Neural progenitor cell (in vitro differentiated cells): ENCODE measurements around the gene MOGAT1. TPM values are rescaled to one million over a fixed set of nuclear protein-coding genes. Genes with fewer than 3 reads are reported as not detected.
"Not testable (repeated sequence)": the region's sequence is repeated elsewhere in the genome, so short reads cannot be mapped to it uniquely, and the experiment has no call there.

Experiments used
- DNase-seq: peaks from one replicate; pipeline ENCODE4 v3.0.0-alpha.2; 2016; ENCODE audit warnings: low spot score
- H2AFZ ChIP-seq: fragments of 200-600 bp; sonication (generic); replicated peaks from 2 replicates; pipeline ENCODE4 v1.6.1; 2016; ENCODE audit warnings: antibody characterized with exemption
- H3F3A ChIP-seq: fragments of 200-600 bp; sonication (generic); 2 replicates; pipeline ENCODE4 v1.6.1; 2016; ENCODE audit warnings: antibody characterized with exemption, low read depth
- H3K27ac ChIP-seq: fragments of 200-600 bp; sonication (generic); 2 replicates; pipeline ENCODE4 v1.5.1; 2016; ENCODE audit warnings: mild to moderate bottlenecking
- H3K27me3 ChIP-seq: fragments of 200-600 bp; sonication (generic); 2 replicates; pipeline ENCODE4 v1.6.1; 2016; ENCODE audit warnings: mild to moderate bottlenecking, moderate library complexity
- H3K36me3 ChIP-seq: fragments of 200-600 bp; sonication (generic); 2 replicates; pipeline ENCODE4 v1.5.1; 2016
- H3K4me1 ChIP-seq: fragments of 200-600 bp; sonication (generic); 2 replicates; pipeline ENCODE4 v1.6.1; 2016; ENCODE audit warnings: mixed run types
- H3K4me2 ChIP-seq: fragments of 200-600 bp; sonication (generic); 2 replicates; pipeline ENCODE4 v1.6.1; 2016
- H3K4me3 ChIP-seq: fragments of 200-600 bp; sonication (generic); 2 replicates; pipeline ENCODE4 v1.5.1; 2016
- H3K79me2 ChIP-seq: fragments of 200-600 bp; sonication (generic); 2 replicates; pipeline ENCODE4 v1.6.1; 2016; ENCODE audit warnings: low read depth
- H3K9ac ChIP-seq: fragments of 200-600 bp; sonication (generic); 2 replicates; pipeline ENCODE4 v1.6.1; 2016
- H3K9me3 ChIP-seq: fragments of 200-600 bp; sonication (generic); 2 replicates; pipeline ENCODE4 v1.5.1; 2016; ENCODE audit warnings: low read depth
- H4K20me1 ChIP-seq: fragments of 200-600 bp; sonication (generic); 2 replicates; pipeline ENCODE4 v1.6.1; 2016; ENCODE audit warnings: low read depth
- H3K27ac Mint-ChIP-seq: 3 replicates; pipeline ENCODE4 v1.8.0; 2021; ENCODE audit warnings: mixed read lengths
- H3K27me3 Mint-ChIP-seq: 2 replicates; pipeline ENCODE4 v1.8.0; 2022; ENCODE audit warnings: low read depth, mild to moderate bottlenecking, inconsistent platforms, moderate library complexity, mixed read lengths; ENCODE audit not compliant: insufficient read depth
- H3K36me3 Mint-ChIP-seq: 3 replicates; pipeline ENCODE4 v1.8.0; 2021; ENCODE audit warnings: mixed read lengths
- H3K4me1 Mint-ChIP-seq: 3 replicates; pipeline ENCODE4 v1.8.0; 2021; ENCODE audit warnings: mixed read lengths
- H3K4me3 Mint-ChIP-seq: 3 replicates; pipeline ENCODE4 v1.8.0; 2021; ENCODE audit warnings: mild to moderate bottlenecking, moderate library complexity, mixed read lengths
- H3K9me3 Mint-ChIP-seq: 3 replicates; pipeline ENCODE4 v1.8.0; 2020; ENCODE audit warnings: mixed read lengths
- CTCF ChIP-seq: fragments of 200-600 bp; sonication (generic); IDR thresholded peaks from 2 replicates; pipeline ENCODE4 v1.5.1; 2017; ENCODE audit warnings: antibody characterized with exemption, mild to moderate bottlenecking
- EZH2 ChIP-seq: fragments of 200-600 bp; sonication (generic); IDR thresholded peaks from 2 replicates; pipeline ENCODE4 v1.6.1; 2017; ENCODE audit warnings: antibody characterized with exemption, mild to moderate bottlenecking, moderate library complexity
- EZH2phosphoT487 ChIP-seq: fragments of 200-600 bp; sonication (generic); IDR thresholded peaks from 2 replicates; pipeline ENCODE4 v1.6.1; 2017; ENCODE audit warnings: antibody characterized with exemption
- total RNA-seq: library from RNA; depleted of rRNA; stranded (reverse); fragments of >200 nt; gene quantifications from 2 replicates; pipeline ENCODE4 v1.2.3, GENCODE V29; 2015; ENCODE audit warnings: low replicate concordance

The MOGAT1 gene
- total RNA-seq, 1 donor from 2014 or later = 2.0 TPM

- no peak overlapping the region for H3K4me3 ChIP-seq
- H3K27me3 ChIP-seq = no peaks in the 10 kb centered on the region
- no peak overlapping the region for H3K27ac Mint-ChIP-seq
- peaks cover under 1% of the 10 kb centered on the region for H3F3A ChIP-seq
- DNase-seq = no peak
- H3K4me3 Mint-ChIP-seq = no peak overlapping the region
- no peaks in the 10 kb centered on the region for H3K9me3 ChIP-seq
- H3K36me3 Mint-ChIP-seq = no peaks in the 10 kb centered on the region
- TF ChIP-seq CTCF (no peak), EZH2 (no peak), EZH2phosphoT487 (no peak)
- no peak overlapping the region for H2AFZ ChIP-seq
- H3K27ac ChIP-seq = no peak overlapping the region
- H3K79me2 ChIP-seq = no peaks in the 10 kb centered on the region
- H3K36me3 ChIP-seq = no peaks in the 10 kb centered on the region
- no peak overlapping the region for H3K4me2 ChIP-seq
- H3K27me3 Mint-ChIP-seq = peaks cover 2% of the 10 kb centered on the region
- no peaks in the 10 kb centered on the region for H3K9me3 Mint-ChIP-seq
- no peaks in the 10 kb centered on the region for H4K20me1 ChIP-seq
- peaks cover 6% of the 10 kb centered on the region for H3K4me1 Mint-ChIP-seq
- H3K4me1 ChIP-seq = no peaks in the 10 kb centered on the region
- no peak overlapping the region for H3K9ac ChIP-seq
Measured at GRCh38 chr2:222714361-222715241, 43.1 kb downstream of the MOGAT1 start.

- Histone ChIP-seq H3K27ac (no peak overlapping the region), H3K9me3 (no peaks in the 10 kb centered on the region), H3K9ac (no peak overlapping the region), H3K36me3 (no peaks in the 10 kb centered on the region), H3K4me3 (no peak overlapping the region), H3K27me3 (no peaks in the 10 kb centered on the region), H3F3A (no peaks in the 10 kb centered on the region), H2AFZ (no peak overlapping the region), H4K20me1 (no peaks in the 10 kb centered on the region), H3K79me2 (no peaks in the 10 kb centered on the region), H3K4me1 (no peaks in the 10 kb centered on the region), H3K4me2 (no peak overlapping the region)
- Mint-ChIP-seq H3K4me3 (no peak overlapping the region), H3K27ac (no peak overlapping the region), H3K4me1 (peaks cover 3% of the 10 kb centered on the region), H3K36me3 (no peaks in the 10 kb centered on the region), H3K9me3 (no peaks in the 10 kb centered on the region), H3K27me3 (peaks cover 2% of the 10 kb centered on the region)
- DNase-seq = no peak
- no peak for TF ChIP-seq CTCF
- no peak for TF ChIP-seq EZH2
Measured at GRCh38 chr2:222715742-222716141, 44.3 kb downstream of the MOGAT1 start.

GRCh38 chr2:222719787-222720186 is 48.3 kb downstream of the MOGAT1 start:
- H3K27me3 ChIP-seq, H3K36me3 Mint-ChIP-seq, H3K9ac ChIP-seq, H3K27ac Mint-ChIP-seq, H3K9me3 ChIP-seq, H3K4me1 ChIP-seq, H3K9me3 Mint-ChIP-seq, H3K79me2 ChIP-seq, H3K4me1 Mint-ChIP-seq, H2AFZ ChIP-seq, H3K4me3 Mint-ChIP-seq, H3K27me3 Mint-ChIP-seq, DNase-seq, H3K4me3 ChIP-seq, H3K27ac ChIP-seq, H3F3A ChIP-seq, H3K36me3 ChIP-seq, H3K4me2 ChIP-seq, H4K20me1 ChIP-seq: not testable (repeated sequence)

- not testable (repeated sequence) for H3K27me3 ChIP-seq, H3K9ac ChIP-seq, H4K20me1 ChIP-seq, H3K4me3 ChIP-seq, H3K4me1 ChIP-seq, H3K4me2 ChIP-seq, H3K9me3 Mint-ChIP-seq, H3K79me2 ChIP-seq, H3K4me3 Mint-ChIP-seq, DNase-seq, H3K27ac ChIP-seq, H3K9me3 ChIP-seq, H3K27me3 Mint-ChIP-seq, H3K4me1 Mint-ChIP-seq, H3K36me3 Mint-ChIP-seq, H3K27ac Mint-ChIP-seq, H2AFZ ChIP-seq, H3K36me3 ChIP-seq, H3F3A ChIP-seq
Measured at GRCh38 chr2:222721597-222721996, 50.1 kb downstream of the MOGAT1 start.
